K562 (cell line): ENCODE measurements around the gene SCLY. TPM values are rescaled to one million over a fixed set of nuclear protein-coding genes. Genes with fewer than 3 reads are reported as not detected.

Experiments
- ATAC-seq: fragments of 200-7000 bp; cut with Tn5 transposase; 3 replicates; pipeline ENCODE4 v1.9.1; 2020; ENCODE audit warnings: moderate library complexity
- BruUV-seq: library from RNA; stranded (reverse); fragments of 400-500 nt; replicated peaks from 2 replicates; lab custom pipeline; 2021; lab: Mats Ljungman, UMichigan
- CTCF ChIA-PET: fragments of 300-600 bp; formaldehyde crosslinking; extraction: SDS; loops from one replicate; lab custom pipeline; 2021; ENCODE audit warnings: low intra/inter-chr PET ratio; lab: Yijun Ruan, JAX
- POLR2A ChIA-PET: fragments of 300-600, 350-650 bp; sonication (Branson Sonifier 250); formaldehyde crosslinking; extraction: SDS; loops from one replicate; lab custom pipeline; 2021; ENCODE audit warnings: antibody characterized with exemption, inconsistent platforms; lab: Yijun Ruan, JAX
- DNase-seq, 4 experiments: peaks; one replicate each; pipeline versions ENCODE4 v3.0.0 to v3.0.0-alpha.2; 2011 to 2018; ENCODE audit warnings: low spot score in 3 of 4, mixed read lengths in 3 of 4; ENCODE audit errors: extremely low read depth in 1 of 4
- FAIRE-seq: peaks from 2 replicates; lab custom pipeline; 2011; peaks lifted over from hg19 to GRCh38; lab: Jason Lieb, UNC
- H2AFZ ChIP-seq: 2 replicates; pipeline ENCODE4 v1.6.0; 2011; ENCODE audit warnings: low read depth, low read length, control low read depth, inconsistent platforms
- H3K27ac ChIP-seq: fragments of 200-600 bp; 3 replicates; pipeline ENCODE4 v1.8.0; 2011; ENCODE audit warnings: low read depth, mild to moderate bottlenecking, control low read depth, inconsistent platforms, low read length, moderate library complexity, mixed read lengths; ENCODE audit errors: extremely low read depth
- H3K27me3 ChIP-seq, 2 experiments: fragments of 300-600 bp in 1 of 2; 2 replicates in 1 of 2; 3 replicates in 1 of 2; pipeline versions ENCODE4 v1.6.0 to v1.8.0; 2011; ENCODE audit warnings: inconsistent platforms in 2 of 2, low read length in 2 of 2, mild to moderate bottlenecking in 1 of 2, mixed read lengths in 1 of 2, moderate library complexity in 1 of 2; ENCODE audit not compliant: control insufficient read depth in 2 of 2, insufficient read depth in 2 of 2
- H3K36me3 ChIP-seq: fragments of 300-600 bp; 3 replicates; pipeline ENCODE4 v1.8.0; 2011; ENCODE audit warnings: mild to moderate bottlenecking, low read length, inconsistent platforms; ENCODE audit not compliant: control insufficient read depth, insufficient read depth
- H3K4me1 ChIP-seq, 2 experiments: fragments of 200-600 bp in 1 of 2; replicated peaks in 1 of 2; 2 replicates in 1 of 2; 3 replicates in 1 of 2; pipeline versions ENCODE4 v1.5.1 to v1.8.0; 2011; ENCODE audit warnings: inconsistent platforms in 2 of 2, low read length in 2 of 2, mild to moderate bottlenecking in 1 of 2, mixed read lengths in 1 of 2, moderate library complexity in 1 of 2; ENCODE audit not compliant: control insufficient read depth in 2 of 2, insufficient read depth in 2 of 2
- H3K4me2 ChIP-seq: 2 replicates; pipeline ENCODE4 v1.6.1; 2011; ENCODE audit warnings: low read length, control low read depth, inconsistent platforms, mixed read lengths; ENCODE audit not compliant: insufficient read depth
- H3K4me3 ChIP-seq: fragments of 200-600 bp; sonication (generic), shearing (Covaris generic); 2 replicates; pipeline ENCODE4 v1.5.1; 2016; ENCODE audit warnings: control low read depth, inconsistent platforms
- H3K79me2 ChIP-seq: fragments of 200-600 bp; 3 replicates; pipeline ENCODE4 v1.8.0; 2011; ENCODE audit warnings: low read length, inconsistent platforms; ENCODE audit not compliant: control insufficient read depth, insufficient read depth
- H3K9ac ChIP-seq, 2 experiments: 2 replicates each; pipeline versions ENCODE4 v1.6.0 to v1.6.1; 2011; ENCODE audit warnings: low read depth in 2 of 2, low read length in 2 of 2, control low read depth in 1 of 2, inconsistent platforms in 1 of 2, mild to moderate bottlenecking in 1 of 2, mixed read lengths in 1 of 2; ENCODE audit not compliant: insufficient read depth in 1 of 2
- H3K9me1 ChIP-seq: one replicate; pipeline ENCODE4 v1.6.0; 2011; ENCODE audit warnings: inconsistent platforms, mild to moderate bottlenecking, low read length, moderate library complexity; ENCODE audit not compliant: control insufficient read depth, insufficient read depth
- H3K9me3 ChIP-seq: replicated peaks from 2 replicates; pipeline ENCODE4 v1.5.1; 2011; ENCODE audit warnings: low read depth, low read length, inconsistent platforms; ENCODE audit not compliant: control insufficient read depth, insufficient read depth
- H4K20me1 ChIP-seq: replicated peaks from 2 replicates; pipeline ENCODE4 v1.6.1; 2011; ENCODE audit warnings: low read length, inconsistent platforms, mixed read lengths; ENCODE audit not compliant: control insufficient read depth, insufficient read depth
- EGR1 ChIP-seq: fragments of 450-650 bp; conservative IDR thresholded peaks from 2 replicates; pipeline ENCODE4 v1.6.1; 2017; ENCODE audit warnings: mild to moderate bottlenecking
- FOXK1 ChIP-seq: sonication (generic); formaldehyde crosslinking; IDR thresholded peaks from 2 replicates; pipeline ENCODE4 v1.8.0; 2022; ENCODE audit warnings: missing genetic modification reagents, mild to moderate bottlenecking, borderline replicate concordance
- MXI1 ChIP-seq: IDR thresholded peaks from 2 replicates; pipeline ENCODE4 v1.6.1; 2011; ENCODE audit warnings: low read depth, mild to moderate bottlenecking, improper control_type of control experiment, low read length
- NRF1 ChIP-seq, 2 experiments: fragments of 450-650 bp; IDR thresholded peaks in 1 of 2; conservative IDR thresholded peaks in 1 of 2; 2 replicates each; pipeline ENCODE4 v1.6.1; 2014; ENCODE audit warnings: mild to moderate bottlenecking in 2 of 2
- PHB ChIP-seq: fragments of 250-450 bp; sonication (Bioruptor Pico); IDR thresholded peaks from 2 replicates; pipeline ENCODE4 v1.5.0; 2021
- PHF8 ChIP-seq: fragments of 200-600 bp; sonication (generic); IDR thresholded peaks from 2 replicates; pipeline ENCODE4 v1.6.1; 2012; ENCODE audit warnings: mixed run types, mild to moderate bottlenecking, inconsistent platforms, low read length, moderate library complexity, borderline replicate concordance
- PTTG1 ChIP-seq: fragments of 450-650 bp; IDR thresholded peaks from 2 replicates; pipeline ENCODE4 v1.6.1; 2016; ENCODE audit warnings: low read depth, mild to moderate bottlenecking, missing genetic modification characterization, missing compliant biosample characterization
- RBFOX2 ChIP-seq: fragments of 200-400 bp; formaldehyde crosslinking; IDR thresholded peaks from 2 replicates; pipeline ENCODE4 v1.6.1; 2017; ENCODE audit warnings: low read depth, mild to moderate bottlenecking, low read length, moderate library complexity
- TRIM25 ChIP-seq: fragments of 450-650 bp; IDR thresholded peaks from 2 replicates; pipeline ENCODE4 v1.7.0; 2016; ENCODE audit warnings: borderline replicate concordance
- XRCC4 ChIP-seq: IDR thresholded peaks from one replicate; pipeline ENCODE4 v1.6.1; 2011; ENCODE audit not compliant: insufficient read depth, insufficient read length; ENCODE audit errors: extremely low read depth
- ZBTB33 ChIP-seq: sonication (generic); formaldehyde crosslinking; IDR thresholded peaks from 2 replicates; pipeline ENCODE4 v1.8.1; 2023; ENCODE audit warnings: mild to moderate bottlenecking, missing genetic modification reagents
- ZNF165 ChIP-seq: fragments of 250-450 bp; sonication (Bioruptor Pico); IDR thresholded peaks from 2 replicates; pipeline ENCODE4 v1.4.0; 2020; ENCODE audit warnings: borderline replicate concordance
- ZNF592 ChIP-seq: fragments of 450-650 bp; IDR thresholded peaks from 2 replicates; pipeline ENCODE4 v1.6.1; 2017; ENCODE audit warnings: antibody characterized with exemption, mild to moderate bottlenecking
- ZNF707 ChIP-seq: fragments of 250-450 bp; sonication (Bioruptor Pico); conservative IDR thresholded peaks from 2 replicates; pipeline ENCODE4 v1.8.0; 2022; ENCODE audit warnings: inconsistent platforms, mild to moderate bottlenecking, moderate library complexity
- whole genome bisulfite sequencing: fragments of 100-300 bp; shearing (Covaris generic); methylation state at CpG from one replicate; pipeline ENCODE4 v1.1.6; 2016; ENCODE audit warnings: low coverage, mixed read lengths; ENCODE audit not compliant: insufficient coverage; ENCODE audit errors: missing lambda C conversion rate; 5-methylcytosine and 5-hydroxymethylcytosine counted together
- in situ Hi-C: fragments of 300-500 bp; cut with MboI; formaldehyde crosslinking; loops from 4 replicates; pipeline ENCODE4 v1.15.0; 2018; ENCODE audit warnings: inconsistent platforms, mixed read lengths
- intact Hi-C: fragments of 100-400 bp; cut with micrococcal nuclease; formaldehyde crosslinking; loops from 2 replicates; pipeline ENCODE4 v1.14.2; 2022
- polyA plus RNA-seq, 8 experiments: library from polyadenylated mRNA; depleted of rRNA in 4 of 8; stranded (reverse) in 5 of 8; unstranded in 3 of 8; fragments of >200 nt; fragmentation: Nextera tagmentation in 2 of 8; fragmentation: Illumina TruSeq in 1 of 8; extraction: Ambion mirVana in 2 of 8; extraction: Trizol in 1 of 8; gene quantifications; 2 replicates each; pipeline versions ENCODE4 v1.2.1 to v1.2.3, GENCODE V29; 2011 to 2014; ENCODE audit warnings: inconsistent platforms in 1 of 8, missing spikeins in 1 of 8
- total RNA-seq, 7 experiments: library from RNA; depleted of rRNA in 6 of 7; stranded (reverse); fragments of >200 nt in 6 of 7; fragmentation: Illumina TruSeq in 2 of 7; extraction: Trizol in 2 of 7; gene quantifications; 2 replicates each; pipeline versions ENCODE4 v1.2.1 to v1.2.3, GENCODE V29; 2011 to 2021; ENCODE audit warnings: low replicate concordance in 1 of 7

Gene SCLY
- total and polyA plus RNA-seq, 9 of the 15 experiments (the other 6 are each of a cell fraction or from before 2014, with no cell fraction given): 2.6 to 32.2 (median 21.1) TPM

- no peaks in the 10 kb centered on the region; a peak in 3 of 5 replicates for H3K27me3 ChIP-seq
- peak overlapping the region; percentile 32; the same call in 1 of the 2 replicates for H3K4me2 ChIP-seq
- no peaks in the 10 kb centered on the region for H3K9me1 ChIP-seq
- no TSS peak for BruUV-seq
- H3K4me3 ChIP-seq: no peak overlapping the region
- H3K9ac ChIP-seq: peak overlapping the region in 1 of 2 experiments; percentile 74; a peak in 2 of 4 replicates
- H2AFZ ChIP-seq: peak overlapping the region; percentile 85
- no peak overlapping the region for H3K27ac ChIP-seq
- no peaks in the 10 kb centered on the region for H3K79me2 ChIP-seq
- ATAC-seq (peak; percentile 92), DNase-seq (peak in 2 of 4 experiments; percentile 54 to 61), FAIRE-seq (peak; percentile 6)
- in situ Hi-C loops: no loop called here
- ChIA-PET POLR2A (interaction anchor here (0.8 kb wide), 1 partner anchor 11 kb away, joined by 3 read pairs; no protein-coding TSS in a partner anchor), CTCF (no interaction called here)
- no peaks in the 10 kb centered on the region for H4K20me1 ChIP-seq
- whole genome bisulfite sequencing: 53% methylated on average over 7 of the region's 16 CpGs
- intact Hi-C loops: no loop called here
- H3K36me3 ChIP-seq: no peaks in the 10 kb centered on the region
- H3K9me3 ChIP-seq: no peaks in the 10 kb centered on the region
- H3K4me1 ChIP-seq: peaks cover 4 to 22% of the 10 kb centered on the region in 2 experiments; a peak in 4 of 5 replicates
- TF ChIP-seq MXI1: no peak
- TF ChIP-seq FOXK1 (CRISPR knock-in tag): no peak
- TF ChIP-seq PTTG1 (tag): no peak
- TF ChIP-seq TRIM25: no peak
- TF ChIP-seq RBFOX2: 0 out of 2 replicates have a peak, but pooled peaks have one; percentile 43
- no peak for TF ChIP-seq PHB
- 0 out of 2 replicates have a peak, but pooled peaks have one; percentile 27 for TF ChIP-seq EGR1
- TF ChIP-seq XRCC4: no peak
- TF ChIP-seq ZNF165 (CRISPR knock-in tag): no peak
- 0 out of 2 replicates have a peak, but pooled peaks have one; percentile 51 for TF ChIP-seq ZNF592
- TF ChIP-seq ZBTB33 (CRISPR knock-in tag): no peak
- TF ChIP-seq PHF8: peak; percentile 24; the same call in 1 of the 2 replicates
- TF ChIP-seq NRF1 (conservative IDR thresholded peaks at IDR 0.05 in 1 of 2, IDR thresholded peaks at IDR 0.05 in 1 of 2): peak; percentile 42; a peak in 1 of 4 replicates
- TF ChIP-seq ZNF707 (CRISPR knock-in tag): no peak
Measured at GRCh38 chr2:238114331-238114841, 53.6 kb downstream of the SCLY start.
